ENCODE measurements around the gene CORO7.

Gene CORO7

GRCh38 chr16:4367393-4367856, 49.0 kb downstream of the CORO7 start:
- DNase-seq (ENCODE audit: low read depth in 1 of 2, low spot score in 1 of 2) = no peak
- H3K27ac ChIP-seq (replicated peaks) = no peak overlapping the region
- TF ChIP-seq, protein P1, sequence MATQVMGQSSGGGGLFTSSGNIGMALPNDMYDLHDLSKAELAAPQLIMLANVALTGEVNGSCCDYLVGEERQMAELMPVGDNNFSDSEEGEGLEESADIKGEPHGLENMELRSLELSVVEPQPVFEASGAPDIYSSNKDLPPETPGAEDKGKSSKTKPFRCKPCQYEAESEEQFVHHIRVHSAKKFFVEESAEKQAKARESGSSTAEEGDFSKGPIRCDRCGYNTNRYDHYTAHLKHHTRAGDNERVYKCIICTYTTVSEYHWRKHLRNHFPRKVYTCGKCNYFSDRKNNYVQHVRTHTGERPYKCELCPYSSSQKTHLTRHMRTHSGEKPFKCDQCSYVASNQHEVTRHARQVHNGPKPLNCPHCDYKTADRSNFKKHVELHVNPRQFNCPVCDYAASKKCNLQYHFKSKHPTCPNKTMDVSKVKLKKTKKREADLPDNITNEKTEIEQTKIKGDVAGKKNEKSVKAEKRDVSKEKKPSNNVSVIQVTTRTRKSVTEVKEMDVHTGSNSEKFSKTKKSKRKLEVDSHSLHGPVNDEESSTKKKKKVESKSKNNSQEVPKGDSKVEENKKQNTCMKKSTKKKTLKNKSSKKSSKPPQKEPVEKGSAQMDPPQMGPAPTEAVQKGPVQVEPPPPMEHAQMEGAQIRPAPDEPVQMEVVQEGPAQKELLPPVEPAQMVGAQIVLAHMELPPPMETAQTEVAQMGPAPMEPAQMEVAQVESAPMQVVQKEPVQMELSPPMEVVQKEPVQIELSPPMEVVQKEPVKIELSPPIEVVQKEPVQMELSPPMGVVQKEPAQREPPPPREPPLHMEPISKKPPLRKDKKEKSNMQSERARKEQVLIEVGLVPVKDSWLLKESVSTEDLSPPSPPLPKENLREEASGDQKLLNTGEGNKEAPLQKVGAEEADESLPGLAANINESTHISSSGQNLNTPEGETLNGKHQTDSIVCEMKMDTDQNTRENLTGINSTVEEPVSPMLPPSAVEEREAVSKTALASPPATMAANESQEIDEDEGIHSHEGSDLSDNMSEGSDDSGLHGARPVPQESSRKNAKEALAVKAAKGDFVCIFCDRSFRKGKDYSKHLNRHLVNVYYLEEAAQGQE (IDR thresholded peaks at IDR 0.05; ENCODE audit: insufficient replicate concordance, low read depth) = no peak
- TF ChIP-seq GABPA (IDR thresholded peaks at IDR 0.05; ENCODE audit: low read depth) = no peak
- TF ChIP-seq POLR2AphosphoS5 (IDR thresholded peaks at IDR 0.05; ENCODE audit: low read depth) = no peak
- no peak for TF ChIP-seq SPI1 (IDR thresholded peaks at IDR 0.05; ENCODE audit: borderline replicate concordance, low read depth)
- TF ChIP-seq, protein P2, sequence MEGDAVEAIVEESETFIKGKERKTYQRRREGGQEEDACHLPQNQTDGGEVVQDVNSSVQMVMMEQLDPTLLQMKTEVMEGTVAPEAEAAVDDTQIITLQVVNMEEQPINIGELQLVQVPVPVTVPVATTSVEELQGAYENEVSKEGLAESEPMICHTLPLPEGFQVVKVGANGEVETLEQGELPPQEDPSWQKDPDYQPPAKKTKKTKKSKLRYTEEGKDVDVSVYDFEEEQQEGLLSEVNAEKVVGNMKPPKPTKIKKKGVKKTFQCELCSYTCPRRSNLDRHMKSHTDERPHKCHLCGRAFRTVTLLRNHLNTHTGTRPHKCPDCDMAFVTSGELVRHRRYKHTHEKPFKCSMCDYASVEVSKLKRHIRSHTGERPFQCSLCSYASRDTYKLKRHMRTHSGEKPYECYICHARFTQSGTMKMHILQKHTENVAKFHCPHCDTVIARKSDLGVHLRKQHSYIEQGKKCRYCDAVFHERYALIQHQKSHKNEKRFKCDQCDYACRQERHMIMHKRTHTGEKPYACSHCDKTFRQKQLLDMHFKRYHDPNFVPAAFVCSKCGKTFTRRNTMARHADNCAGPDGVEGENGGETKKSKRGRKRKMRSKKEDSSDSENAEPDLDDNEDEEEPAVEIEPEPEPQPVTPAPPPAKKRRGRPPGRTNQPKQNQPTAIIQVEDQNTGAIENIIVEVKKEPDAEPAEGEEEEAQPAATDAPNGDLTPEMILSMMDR (IDR thresholded peaks at IDR 0.05; ENCODE audit: insufficient read depth, low read length) = no peak
- H3K4me3 ChIP-seq (replicated peaks; ENCODE audit: insufficient read depth, low read length) = no peak overlapping the region
- H3K27me3 ChIP-seq (ENCODE audit: insufficient read depth, poor library complexity, severe bottlenecking) = no peaks in the 10 kb centered on the region

GRCh38 chr16:4366016-4366415, 50.4 kb downstream of the CORO7 start:
- TF ChIP-seq, protein P1 (IDR thresholded peaks at IDR 0.05; ENCODE audit: insufficient replicate concordance, low read depth) = no peak
- TF ChIP-seq POLR2AphosphoS5 (IDR thresholded peaks at IDR 0.05; ENCODE audit: low read depth) (no peak), SPI1 (IDR thresholded peaks at IDR 0.05; ENCODE audit: borderline replicate concordance, low read depth) (no peak), GABPA (IDR thresholded peaks at IDR 0.05; ENCODE audit: low read depth) (no peak)
- TF ChIP-seq, protein P2 (IDR thresholded peaks at IDR 0.05; ENCODE audit: insufficient read depth, low read length) = no peak
- H3K27ac ChIP-seq (replicated peaks) = no peak overlapping the region

DNA sequence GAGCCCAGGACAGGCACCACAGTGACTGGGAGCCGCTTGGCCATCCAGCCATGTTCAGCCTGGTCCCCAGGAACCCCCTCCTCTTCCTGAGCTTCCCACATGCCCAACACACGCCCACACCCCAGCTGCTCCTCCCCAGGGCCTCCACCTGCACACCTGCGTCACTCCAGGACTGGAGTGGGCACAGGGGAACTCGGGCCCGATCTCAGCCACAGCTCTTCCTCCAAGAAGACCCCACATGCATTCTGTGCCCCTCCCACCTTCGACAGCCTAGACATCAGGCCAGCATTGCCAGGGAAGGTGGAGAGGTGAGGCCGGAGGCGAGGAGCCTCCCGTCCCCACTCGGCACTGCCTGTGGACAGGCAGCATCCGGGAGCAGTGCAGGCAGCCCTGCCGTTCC, 50.8 kb downstream of the CORO7 start:
- TF ChIP-seq SPI1 (IDR thresholded peaks at IDR 0.05; ENCODE audit: borderline replicate concordance, low read depth) (no peak), POLR2AphosphoS5 (IDR thresholded peaks at IDR 0.05; ENCODE audit: low read depth) (no peak), GABPA (IDR thresholded peaks at IDR 0.05; ENCODE audit: low read depth) (no peak)
- TF ChIP-seq, protein P1 (IDR thresholded peaks at IDR 0.05; ENCODE audit: insufficient replicate concordance, low read depth) = no peak
- Histone ChIP-seq H3K27ac (replicated peaks) (no peak overlapping the region), H3K4me3 (replicated peaks; ENCODE audit: insufficient read depth, low read length) (no peak overlapping the region), H3K27me3 (ENCODE audit: insufficient read depth, poor library complexity, severe bottlenecking) (no peaks in the 10 kb centered on the region)
- no peak for DNase-seq (ENCODE audit: low read depth in 1 of 2, low spot score in 1 of 2)

More at GRCh38 chr16:4366016-4366415, 50.4 kb downstream of the CORO7 start:
- no peaks in the 10 kb centered on the region for H3K27me3 ChIP-seq (ENCODE audit: insufficient read depth, poor library complexity, severe bottlenecking)
- no peak for DNase-seq (ENCODE audit: low read depth in 1 of 2, low spot score in 1 of 2)
- H3K4me3 ChIP-seq (replicated peaks; ENCODE audit: insufficient read depth, low read length) = no peak overlapping the region

Measured in HL-60 (cell line).